ENCODE measurements around the gene EXOC1L. TPM values are rescaled to one million over a fixed set of nuclear protein-coding genes. Genes with fewer than 3 reads are reported as not detected.

Gene EXOC1L
- total and polyA plus RNA-seq, 9 of the 15 experiments (the other 6 are each of a cell fraction or from before 2014, with no cell fraction given), result 0.38 to 3.9 (median 1.0) TPM; not detected in 1

DNA sequence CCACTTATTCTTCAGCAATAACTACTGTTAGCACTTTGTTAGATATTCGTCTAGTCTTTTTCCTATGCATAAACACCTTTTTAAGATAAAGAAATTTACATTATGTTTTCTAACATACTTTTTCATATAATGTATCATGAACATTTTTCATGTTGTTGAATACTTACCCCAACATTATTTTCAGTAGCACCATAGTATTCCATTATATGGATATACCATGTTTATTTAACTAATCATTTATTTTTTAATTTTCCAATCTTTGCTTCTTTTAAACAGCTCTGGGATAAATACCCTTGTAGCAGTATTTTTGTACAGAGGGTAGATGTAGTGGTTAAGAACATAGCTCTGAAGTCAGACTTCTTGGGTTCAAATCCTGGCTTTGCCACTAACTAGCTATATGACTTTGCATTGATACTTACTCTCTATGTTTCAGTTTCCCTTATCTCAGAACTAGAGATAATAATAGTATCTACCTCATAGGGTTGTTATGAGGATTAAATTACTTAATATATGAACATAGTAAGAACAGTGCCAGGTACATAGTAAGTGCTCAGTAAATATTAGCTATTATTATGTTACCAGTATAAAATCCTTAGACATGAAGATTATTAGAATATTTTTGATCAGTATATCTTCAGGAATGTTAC, 45.1 kb downstream of the EXOC1L start (continued):
- TF ChIP-seq, protein P1, sequence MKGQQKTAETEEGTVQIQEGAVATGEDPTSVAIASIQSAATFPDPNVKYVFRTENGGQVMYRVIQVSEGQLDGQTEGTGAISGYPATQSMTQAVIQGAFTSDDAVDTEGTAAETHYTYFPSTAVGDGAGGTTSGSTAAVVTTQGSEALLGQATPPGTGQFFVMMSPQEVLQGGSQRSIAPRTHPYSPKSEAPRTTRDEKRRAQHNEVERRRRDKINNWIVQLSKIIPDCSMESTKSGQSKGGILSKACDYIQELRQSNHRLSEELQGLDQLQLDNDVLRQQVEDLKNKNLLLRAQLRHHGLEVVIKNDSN (CRISPR knock-in tag; IDR thresholded peaks at IDR 0.05), result no peak
- TF ChIP-seq RCOR1 (IDR thresholded peaks at IDR 0.05; ENCODE audit: borderline replicate concordance in 1 of 2, low read depth in 2 of 2, low read length in 2 of 2) (no peak), KHSRP (IDR thresholded peaks at IDR 0.05) (no peak), ZC3H11A (IDR thresholded peaks at IDR 0.05; ENCODE audit: low read depth, low read length) (no peak), NR4A1 (CRISPR knock-in tag; IDR thresholded peaks at IDR 0.05) (no peak), NR4A1 (tag; IDR thresholded peaks at IDR 0.05) (no peak), BHLHE40 (IDR thresholded peaks at IDR 0.05; ENCODE audit: low read length) (no peak), HCFC1 (IDR thresholded peaks at IDR 0.05; ENCODE audit: low read depth, low read length) (no peak), COPS2 (conservative IDR thresholded peaks at IDR 0.05) (no peak), ZNF444 (CRISPR knock-in tag; IDR thresholded peaks at IDR 0.05) (no peak), RBM15 (IDR thresholded peaks at IDR 0.05; ENCODE audit: insufficient read depth, low read length) (no peak)
- TF ChIP-seq, protein P2, sequence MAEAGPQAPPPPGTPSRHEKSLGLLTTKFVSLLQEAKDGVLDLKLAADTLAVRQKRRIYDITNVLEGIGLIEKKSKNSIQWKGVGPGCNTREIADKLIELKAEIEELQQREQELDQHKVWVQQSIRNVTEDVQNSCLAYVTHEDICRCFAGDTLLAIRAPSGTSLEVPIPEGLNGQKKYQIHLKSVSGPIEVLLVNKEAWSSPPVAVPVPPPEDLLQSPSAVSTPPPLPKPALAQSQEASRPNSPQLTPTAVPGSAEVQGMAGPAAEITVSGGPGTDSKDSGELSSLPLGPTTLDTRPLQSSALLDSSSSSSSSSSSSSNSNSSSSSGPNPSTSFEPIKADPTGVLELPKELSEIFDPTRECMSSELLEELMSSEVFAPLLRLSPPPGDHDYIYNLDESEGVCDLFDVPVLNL (CRISPR knock-in tag; IDR thresholded peaks at IDR 0.05; ENCODE audit: low read depth), result no peak
- TF ChIP-seq, protein P3, sequence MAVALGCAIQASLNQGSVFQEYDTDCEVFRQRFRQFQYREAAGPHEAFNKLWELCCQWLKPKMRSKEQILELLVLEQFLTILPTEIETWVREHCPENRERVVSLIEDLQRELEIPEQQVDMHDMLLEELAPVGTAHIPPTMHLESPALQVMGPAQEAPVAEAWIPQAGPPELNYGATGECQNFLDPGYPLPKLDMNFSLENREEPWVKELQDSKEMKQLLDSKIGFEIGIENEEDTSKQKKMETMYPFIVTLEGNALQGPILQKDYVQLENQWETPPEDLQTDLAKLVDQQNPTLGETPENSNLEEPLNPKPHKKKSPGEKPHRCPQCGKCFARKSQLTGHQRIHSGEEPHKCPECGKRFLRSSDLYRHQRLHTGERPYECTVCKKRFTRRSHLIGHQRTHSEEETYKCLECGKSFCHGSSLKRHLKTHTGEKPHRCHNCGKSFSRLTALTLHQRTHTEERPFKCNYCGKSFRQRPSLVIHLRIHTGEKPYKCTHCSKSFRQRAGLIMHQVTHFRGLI (CRISPR knock-in tag; IDR thresholded peaks at IDR 0.05), result no peak
- TF ChIP-seq, protein P4, sequence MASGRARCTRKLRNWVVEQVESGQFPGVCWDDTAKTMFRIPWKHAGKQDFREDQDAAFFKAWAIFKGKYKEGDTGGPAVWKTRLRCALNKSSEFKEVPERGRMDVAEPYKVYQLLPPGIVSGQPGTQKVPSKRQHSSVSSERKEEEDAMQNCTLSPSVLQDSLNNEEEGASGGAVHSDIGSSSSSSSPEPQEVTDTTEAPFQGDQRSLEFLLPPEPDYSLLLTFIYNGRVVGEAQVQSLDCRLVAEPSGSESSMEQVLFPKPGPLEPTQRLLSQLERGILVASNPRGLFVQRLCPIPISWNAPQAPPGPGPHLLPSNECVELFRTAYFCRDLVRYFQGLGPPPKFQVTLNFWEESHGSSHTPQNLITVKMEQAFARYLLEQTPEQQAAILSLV (tag; IDR thresholded peaks at IDR 0.05), result no peak
